NB4 (cell line): ENCODE measurements around the gene GMCL1.

Experiments
- DNase-seq: peaks from one replicate; pipeline ENCODE4 v3.0.0; 2010; ENCODE audit warnings: low read depth
- H3K4me3 ChIP-seq: one replicate; pipeline ENCODE4 v1.5.1; 2011; ENCODE audit warnings: mild to moderate bottlenecking, low read depth, low read length, moderate library complexity
- MYC ChIP-seq: IDR thresholded peaks from 2 replicates; pipeline ENCODE4 v1.6.1; 2011; ENCODE audit warnings: low read depth, low read length
- POLR2A ChIP-seq: IDR thresholded peaks from 2 replicates; pipeline ENCODE4 v1.6.1; 2011; ENCODE audit warnings: mild to moderate bottlenecking; ENCODE audit not compliant: insufficient read length; ENCODE audit errors: extremely low read depth
- TF ChIP-seq, protein P1 (sequence below): IDR thresholded peaks from one replicate; pipeline ENCODE4 v1.5.1; 2012; ENCODE audit warnings: low read depth, low read length
- TF ChIP-seq, protein P2 (sequence below): IDR thresholded peaks from 2 replicates; pipeline ENCODE4 v1.6.1; 2011; ENCODE audit warnings: low read depth, low read length

Gene GMCL1

DNA sequence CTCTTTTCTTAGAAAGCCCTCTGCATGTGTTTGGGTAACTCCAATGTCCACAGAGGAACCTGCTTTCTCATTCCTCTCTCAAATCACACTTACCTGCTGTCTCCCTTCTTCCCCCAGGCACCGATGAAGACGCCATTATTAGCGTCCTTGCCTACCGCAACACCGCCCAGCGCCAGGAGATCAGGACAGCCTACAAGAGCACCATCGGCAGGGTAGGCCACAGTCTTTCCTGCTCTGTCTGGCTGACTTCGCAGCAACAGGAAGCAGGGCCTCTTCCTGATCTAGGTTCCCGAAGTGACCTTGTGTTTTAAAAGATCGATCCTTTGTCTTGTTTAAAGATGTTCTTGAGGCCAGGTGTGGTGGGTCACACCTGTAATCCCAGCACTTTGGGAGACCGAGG lies 25.0 kb upstream of the GMCL1 start:
- H3K4me3 ChIP-seq, result no peak overlapping the region
- no peak for DNase-seq
- TF ChIP-seq POLR2A (no peak), MYC (no peak)
- TF ChIP-seq, protein P1, sequence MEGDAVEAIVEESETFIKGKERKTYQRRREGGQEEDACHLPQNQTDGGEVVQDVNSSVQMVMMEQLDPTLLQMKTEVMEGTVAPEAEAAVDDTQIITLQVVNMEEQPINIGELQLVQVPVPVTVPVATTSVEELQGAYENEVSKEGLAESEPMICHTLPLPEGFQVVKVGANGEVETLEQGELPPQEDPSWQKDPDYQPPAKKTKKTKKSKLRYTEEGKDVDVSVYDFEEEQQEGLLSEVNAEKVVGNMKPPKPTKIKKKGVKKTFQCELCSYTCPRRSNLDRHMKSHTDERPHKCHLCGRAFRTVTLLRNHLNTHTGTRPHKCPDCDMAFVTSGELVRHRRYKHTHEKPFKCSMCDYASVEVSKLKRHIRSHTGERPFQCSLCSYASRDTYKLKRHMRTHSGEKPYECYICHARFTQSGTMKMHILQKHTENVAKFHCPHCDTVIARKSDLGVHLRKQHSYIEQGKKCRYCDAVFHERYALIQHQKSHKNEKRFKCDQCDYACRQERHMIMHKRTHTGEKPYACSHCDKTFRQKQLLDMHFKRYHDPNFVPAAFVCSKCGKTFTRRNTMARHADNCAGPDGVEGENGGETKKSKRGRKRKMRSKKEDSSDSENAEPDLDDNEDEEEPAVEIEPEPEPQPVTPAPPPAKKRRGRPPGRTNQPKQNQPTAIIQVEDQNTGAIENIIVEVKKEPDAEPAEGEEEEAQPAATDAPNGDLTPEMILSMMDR, result no peak
- TF ChIP-seq, protein P2, sequence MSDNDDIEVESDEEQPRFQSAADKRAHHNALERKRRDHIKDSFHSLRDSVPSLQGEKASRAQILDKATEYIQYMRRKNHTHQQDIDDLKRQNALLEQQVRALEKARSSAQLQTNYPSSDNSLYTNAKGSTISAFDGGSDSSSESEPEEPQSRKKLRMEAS, result no peak

DNA sequence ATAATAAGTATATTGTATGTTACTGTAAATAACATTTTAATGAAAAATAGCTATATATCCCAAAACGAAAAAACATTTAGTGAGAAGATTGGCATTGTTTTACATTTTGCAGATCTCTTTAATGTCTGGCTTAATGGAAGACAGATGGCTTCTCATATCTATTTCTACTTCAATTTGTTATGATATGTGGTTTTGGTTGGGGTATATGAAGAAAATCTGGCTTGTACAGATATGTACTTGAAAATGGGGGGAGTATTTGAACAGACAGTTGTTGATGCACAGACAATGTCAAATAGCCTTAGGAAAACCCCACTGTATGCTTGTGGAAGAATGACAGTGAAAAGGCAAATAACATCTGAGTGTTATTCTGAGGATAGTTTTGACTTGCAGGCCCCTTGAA lies 23.6 kb upstream of the GMCL1 start:
- DNase-seq, result no peak
- no peak overlapping the region for H3K4me3 ChIP-seq
- TF ChIP-seq, protein P1, result no peak
- TF ChIP-seq, protein P2, result no peak
- no peak for TF ChIP-seq MYC
- TF ChIP-seq POLR2A, result no peak

DNA sequence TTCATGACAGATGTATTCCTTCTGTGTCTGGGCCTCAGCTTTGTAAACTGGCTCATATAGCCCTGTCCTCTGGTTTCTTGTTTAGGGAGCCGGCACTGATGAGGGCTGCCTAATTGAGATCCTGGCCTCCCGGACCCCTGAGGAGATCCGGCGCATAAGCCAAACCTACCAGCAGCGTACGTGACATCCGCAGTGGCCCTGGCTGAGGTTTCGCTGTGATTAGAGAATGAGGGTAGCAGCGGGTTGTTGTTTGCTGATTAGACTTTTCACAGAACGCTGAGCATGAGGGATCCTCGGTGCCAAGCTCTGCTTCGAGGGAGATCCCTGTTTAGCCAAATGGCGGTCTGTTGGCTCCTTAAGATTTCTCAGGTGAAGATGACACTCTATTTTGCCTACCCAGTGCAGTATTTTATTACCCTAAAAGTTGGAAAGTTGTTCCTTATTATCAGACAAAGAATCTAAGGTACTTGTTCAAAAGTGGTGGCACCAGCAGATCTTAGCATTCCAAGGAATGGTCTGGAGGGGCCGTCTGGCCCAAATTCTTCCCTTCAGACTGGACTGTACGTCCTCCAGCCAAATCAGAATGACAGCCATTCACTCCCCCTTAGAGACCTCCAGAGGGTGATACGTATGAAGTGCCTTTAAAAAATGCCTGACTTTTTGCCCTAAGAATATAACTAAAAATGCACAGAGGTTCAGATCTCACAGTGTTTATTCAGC lies 21.5 kb upstream of the GMCL1 start:
- DNase-seq, result no peak
- TF ChIP-seq MYC (no peak), POLR2A (no peak)
- TF ChIP-seq, protein P1, result no peak
- TF ChIP-seq, protein P2, result no peak
- H3K4me3 ChIP-seq, result no peak overlapping the region

DNA sequence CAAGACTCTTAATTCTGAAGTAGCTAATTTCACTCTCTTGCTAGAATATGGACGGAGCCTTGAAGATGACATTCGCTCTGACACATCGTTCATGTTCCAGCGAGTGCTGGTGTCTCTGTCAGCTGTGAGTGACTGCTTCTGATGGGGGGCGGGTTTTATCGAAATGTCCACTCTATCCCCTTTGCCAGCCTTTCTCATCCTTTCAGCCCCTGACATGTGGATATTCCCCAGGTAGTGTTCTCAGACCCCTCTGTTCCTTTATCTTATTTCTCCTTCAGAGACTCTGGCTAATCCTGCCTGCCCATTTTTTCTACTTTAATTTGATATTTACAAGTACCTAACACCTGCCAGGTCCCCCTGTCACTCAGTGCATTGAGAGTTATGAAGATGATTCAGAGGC lies 18.9 kb upstream of the GMCL1 start:
- TF ChIP-seq POLR2A (no peak), MYC (no peak)
- TF ChIP-seq, protein P1, result no peak
- TF ChIP-seq, protein P2, result no peak
- DNase-seq, result no peak
- no peak overlapping the region for H3K4me3 ChIP-seq

DNA sequence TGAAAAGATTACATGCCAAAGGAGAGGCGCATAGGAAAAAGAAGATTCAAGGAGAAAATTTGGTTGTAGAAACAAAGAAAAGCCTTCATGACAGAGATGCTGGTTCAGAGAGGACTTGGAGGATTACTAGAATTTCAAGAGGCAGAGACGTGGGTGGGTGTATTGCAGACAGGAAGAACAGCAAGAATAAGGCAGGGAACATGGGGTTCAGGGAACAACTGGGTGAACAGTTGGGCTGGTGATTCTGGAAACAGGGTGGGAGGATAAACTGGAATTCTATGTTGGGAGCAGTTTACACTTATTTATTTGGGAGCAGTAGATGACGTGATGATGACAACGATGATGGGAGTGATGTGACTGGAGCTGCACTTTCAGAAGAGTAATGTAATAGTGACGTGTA lies 18.4 kb upstream of the GMCL1 start:
- no peak overlapping the region for H3K4me3 ChIP-seq
- no peak for DNase-seq
- TF ChIP-seq POLR2A (no peak), MYC (no peak)
- TF ChIP-seq, protein P1, result no peak
- TF ChIP-seq, protein P2, result no peak
